ENCODE data around the gene HSF5. TPM values are rescaled to one million over a fixed set of nuclear protein-coding genes. Genes with fewer than 3 reads are reported as not detected.

HSF5 gene
- total and polyA plus RNA-seq, 2 of the 4 experiments (the other 2 are of a cell fraction) = not detected

DNA sequence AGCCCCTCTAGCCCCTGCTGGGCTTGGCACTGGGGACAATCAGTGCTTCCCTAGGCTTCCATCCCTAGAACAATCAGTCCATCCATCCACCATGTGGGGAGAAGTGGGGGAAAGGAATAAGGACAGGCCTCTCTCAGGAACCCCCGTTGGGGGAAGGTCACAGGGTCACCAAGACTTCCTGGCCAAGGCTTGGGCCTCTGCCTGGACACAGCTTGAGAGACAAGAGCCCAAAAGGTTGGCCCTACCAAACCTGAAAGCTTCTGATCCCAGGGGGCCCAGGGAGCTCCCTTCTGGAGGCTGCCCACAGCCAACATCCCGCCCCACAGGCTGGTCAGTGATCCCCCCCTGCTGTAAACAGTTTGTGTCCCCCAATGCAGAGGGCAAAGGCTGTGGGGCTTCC lies 42.4 kb upstream of the HSF5 start:
- Histone ChIP-seq H3K23ac (ENCODE audit: low read depth, low read length) (no peak overlapping the region), H3K4me3 (ENCODE audit: insufficient read depth, low read depth, low read length) (no peak overlapping the region), H3K4ac (ENCODE audit: low read depth, low read length) (no peak overlapping the region), H3K27me3 (ENCODE audit: control insufficient read depth, insufficient read depth, low read length) (peaks cover 3% of the 10 kb centered on the region; the same call in 1 of the 2 replicates), H3K9me3 (ENCODE audit: control insufficient read depth, insufficient read depth, low read length) (no peaks in the 10 kb centered on the region), H3K4me2 (ENCODE audit: low read depth, low read length) (no peak overlapping the region), H2BK120ac (ENCODE audit: low read depth, low read length) (no peak overlapping the region), H2AFZ (replicated peaks; ENCODE audit: low read length, poor library complexity) (no peak overlapping the region), H3K27ac (ENCODE audit: insufficient read depth, low read length) (no peak overlapping the region), H3K79me1 (ENCODE audit: low read depth in 1 of 2, low read length in 2 of 2) (no peaks in the 10 kb centered on the region), H3K9ac (ENCODE audit: low read depth, low read length) (no peak overlapping the region), H2BK15ac (ENCODE audit: low read depth, low read length) (no peak overlapping the region), H4K8ac (ENCODE audit: low read depth in 2 of 2, low read length in 2 of 2) (no peak overlapping the region), H2BK20ac (ENCODE audit: low read depth, low read length) (no peak overlapping the region), H4K5ac (ENCODE audit: low read depth, low read length) (no peak overlapping the region), H4K20me1 (ENCODE audit: insufficient read depth, low read length) (no peaks in the 10 kb centered on the region), H3K36me3 (ENCODE audit: control insufficient read depth, insufficient read depth, low read length) (no peaks in the 10 kb centered on the region), H4K91ac (ENCODE audit: insufficient read depth, low read depth, low read length) (no peak overlapping the region), H3K4me1 (ENCODE audit: control insufficient read depth, insufficient read depth, low read length) (peaks cover 14% of the 10 kb centered on the region), H3K18ac (ENCODE audit: low read depth, low read length) (no peak overlapping the region), H3K56ac (ENCODE audit: extremely low read depth, insufficient read depth, low read length) (no peak overlapping the region), H2AK9ac (replicated peaks; ENCODE audit: low read depth, low read length, poor library complexity) (no peak overlapping the region), H2AK5ac (ENCODE audit: low read depth, low read length) (no peak overlapping the region), H2BK5ac (ENCODE audit: low read depth, low read length, poor library complexity, severe bottlenecking) (no peak overlapping the region), H3K14ac (replicated peaks; ENCODE audit: low read depth, low read length) (no peak overlapping the region), H3K9me1 (ENCODE audit: insufficient read depth, low read length) (peaks cover 15% of the 10 kb centered on the region)
- BruUV-seq (replicated peaks) = no TSS peak
- WGBS, 2 experiments (ENCODE audit: extremely low coverage in 2 of 2, insufficient read length in 1 of 2) = no CpG with 5 or more reads among the region's 2 CpGs
- in situ Hi-C loops (cut with MboI; ENCODE audit: low sequenced_read_pairs) (no loop called here), intact Hi-C loops (cut with micrococcal nuclease) (no loop called here), dilution Hi-C loops (cut with HindIII; ENCODE audit: low sequenced_read_pairs, unreplicated experiment) (no loop called here)
- DNase-seq (no peak), ATAC-seq (ENCODE audit: low read depth) (no peak)
- no peak for TF ChIP-seq SMC3 (IDR thresholded peaks at IDR 0.05; ENCODE audit: low read depth, low read length)
- TF ChIP-seq POLR2A (IDR thresholded peaks at IDR 0.05; ENCODE audit: low read depth, low read length) = no peak
- no peak for TF ChIP-seq CTCF (conservative IDR thresholded peaks at IDR 0.05; ENCODE audit: low read depth, low read length)
- TF ChIP-seq MAFK (IDR thresholded peaks at IDR 0.05; ENCODE audit: low read depth, low read length) = no peak
- no peak for TF ChIP-seq CHD1 (IDR thresholded peaks at IDR 0.05; ENCODE audit: low read depth, low read length)
- TF ChIP-seq CEBPB (IDR thresholded peaks at IDR 0.05; ENCODE audit: low read depth, low read length) = no peak
- no peak for TF ChIP-seq RAD21 (IDR thresholded peaks at IDR 0.05; ENCODE audit: low read length)
- TF ChIP-seq ELK1 (IDR thresholded peaks at IDR 0.05; ENCODE audit: borderline replicate concordance, low read depth, low read length) = no peak
- TF ChIP-seq RCOR1 (IDR thresholded peaks at IDR 0.05; ENCODE audit: insufficient replicate concordance, low read length) = no peak
- no peak for TF ChIP-seq MXI1 (IDR thresholded peaks at IDR 0.05; ENCODE audit: borderline replicate concordance, low read depth, low read length)
- no peak for TF ChIP-seq RFX5 (IDR thresholded peaks at IDR 0.05; ENCODE audit: low read depth, low read length)
- no peak for TF ChIP-seq USF2 (IDR thresholded peaks at IDR 0.05; ENCODE audit: low read depth, low read length)
- no peak for TF ChIP-seq FOS (IDR thresholded peaks at IDR 0.05; ENCODE audit: low read depth, low read length)
- TF ChIP-seq NFE2L2 (IDR thresholded peaks at IDR 0.05; ENCODE audit: low read depth, low read length) = no peak
- TF ChIP-seq MAZ (IDR thresholded peaks at IDR 0.05; ENCODE audit: borderline replicate concordance, low read depth, low read length) = no peak
- no peak for TF ChIP-seq BHLHE40 (IDR thresholded peaks at IDR 0.05; ENCODE audit: low read depth, low read length)
- CTCF ChIA-PET = no interaction called here
- POLR2A ChIA-PET (ENCODE audit: unreplicated experiment) = interaction anchor here (0.6 kb wide), 1 partner anchor 133 kb away, joined by 17 read pairs; no protein-coding TSS in a partner anchor

All from IMR-90 (cell line).